ENCODE data around the gene CYLD.

DNA sequence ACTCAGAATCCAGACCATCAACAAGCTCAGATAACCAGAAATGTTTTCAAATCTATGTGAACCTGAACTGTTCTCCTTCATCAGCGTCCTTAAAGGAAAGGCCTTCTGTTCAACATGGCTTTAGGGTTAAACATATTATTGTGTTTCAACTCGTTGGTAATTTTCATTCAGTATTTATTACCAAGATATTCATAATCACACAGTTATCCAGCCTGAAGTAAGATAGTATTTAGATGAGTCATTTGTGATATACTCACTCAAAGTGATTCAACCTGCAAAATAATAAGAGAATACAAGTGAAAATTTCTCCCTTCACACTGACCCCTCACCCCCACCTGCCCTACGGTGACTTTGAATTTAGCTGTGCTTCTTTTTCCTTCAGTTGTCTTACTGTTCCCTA, 3.0 kb downstream of the CYLD start:
- TF ChIP-seq CTCF (IDR thresholded peaks at IDR 0.05) (no peak), POLR2A (IDR thresholded peaks at IDR 0.05) (no peak)
